A673 (cell line): ENCODE data around the gene RALGAPA2.

Experiments
- EZH2 ChIP-seq: fragments of 200-600 bp; sonication (generic); IDR thresholded peaks from 2 replicates; pipeline ENCODE4 v1.6.1; 2017; ENCODE audit warnings: borderline replicate concordance, low read depth, mild to moderate bottlenecking, mixed read lengths, antibody characterized with exemption, low read length; ENCODE audit not compliant: poor library complexity, severe bottlenecking
- TF ChIP-seq, protein P1 (sequence below): fragments of 300-800, 200-600 bp; sonication (generic); conservative IDR thresholded peaks from 2 replicates; pipeline ENCODE4 v1.5.1; 2017; ENCODE audit warnings: low read depth, mild to moderate bottlenecking, antibody characterized with exemption, low read length, moderate library complexity, mixed read lengths

DNA sequence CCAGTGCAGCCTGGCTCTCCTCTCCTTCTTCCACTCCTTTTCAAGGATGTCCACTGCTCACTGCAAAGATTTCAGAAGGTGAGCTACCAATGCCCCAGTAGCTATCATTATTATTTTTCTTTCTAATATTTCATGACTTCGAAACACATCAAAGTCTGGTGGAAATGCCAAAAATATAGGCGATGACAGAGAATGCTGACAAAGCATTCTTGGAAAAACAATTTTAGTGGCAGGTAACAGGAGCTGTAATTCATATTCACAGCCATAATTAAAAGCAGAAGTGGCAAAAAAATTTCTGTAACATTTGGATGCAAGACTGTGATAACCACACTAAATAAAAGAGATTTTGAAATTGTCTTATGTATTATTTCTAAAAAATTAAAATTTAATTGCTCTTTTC lies 133.6 kb downstream of the RALGAPA2 start:
- TF ChIP-seq, protein P1, sequence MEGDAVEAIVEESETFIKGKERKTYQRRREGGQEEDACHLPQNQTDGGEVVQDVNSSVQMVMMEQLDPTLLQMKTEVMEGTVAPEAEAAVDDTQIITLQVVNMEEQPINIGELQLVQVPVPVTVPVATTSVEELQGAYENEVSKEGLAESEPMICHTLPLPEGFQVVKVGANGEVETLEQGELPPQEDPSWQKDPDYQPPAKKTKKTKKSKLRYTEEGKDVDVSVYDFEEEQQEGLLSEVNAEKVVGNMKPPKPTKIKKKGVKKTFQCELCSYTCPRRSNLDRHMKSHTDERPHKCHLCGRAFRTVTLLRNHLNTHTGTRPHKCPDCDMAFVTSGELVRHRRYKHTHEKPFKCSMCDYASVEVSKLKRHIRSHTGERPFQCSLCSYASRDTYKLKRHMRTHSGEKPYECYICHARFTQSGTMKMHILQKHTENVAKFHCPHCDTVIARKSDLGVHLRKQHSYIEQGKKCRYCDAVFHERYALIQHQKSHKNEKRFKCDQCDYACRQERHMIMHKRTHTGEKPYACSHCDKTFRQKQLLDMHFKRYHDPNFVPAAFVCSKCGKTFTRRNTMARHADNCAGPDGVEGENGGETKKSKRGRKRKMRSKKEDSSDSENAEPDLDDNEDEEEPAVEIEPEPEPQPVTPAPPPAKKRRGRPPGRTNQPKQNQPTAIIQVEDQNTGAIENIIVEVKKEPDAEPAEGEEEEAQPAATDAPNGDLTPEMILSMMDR = no peak
- no peak for TF ChIP-seq EZH2
